HG02588 (cell line): ENCODE measurements around the gene RGP1.

Experiments
- ATAC-seq: cut with Tn5 transposase; IDR thresholded peaks from one replicate; pipeline ENCODE4 v1.9.1; 2021; ENCODE audit warnings: mild to moderate bottlenecking, moderate library complexity; ENCODE audit not compliant: unreplicated experiment

Gene RGP1

GRCh38 chr9:35740243-35740642, 8.8 kb upstream of the RGP1 start:
- ATAC-seq: no peak

DNA sequence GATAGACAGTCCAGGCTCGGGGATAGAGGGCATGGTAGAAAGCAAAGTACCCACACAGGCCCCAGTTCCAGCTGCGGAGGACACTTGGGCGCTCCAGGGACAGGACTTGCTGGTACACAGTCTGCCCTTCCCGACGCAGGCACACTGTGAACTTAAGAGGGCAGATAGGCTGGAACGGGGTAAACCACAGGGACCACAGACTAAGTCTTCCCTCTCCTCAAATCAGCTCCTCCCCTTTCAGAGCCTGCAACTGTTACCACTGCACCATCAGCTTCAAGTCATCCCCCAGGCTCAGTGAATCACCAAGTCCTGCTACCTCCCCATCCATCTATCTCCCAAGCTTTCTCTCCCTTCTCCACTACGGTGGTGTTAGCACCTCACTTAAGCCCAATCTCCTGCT, 7.3 kb upstream of the RGP1 start:
- no peak for ATAC-seq

GRCh38 chr9:35743452-35743851, 5.6 kb upstream of the RGP1 start:
- ATAC-seq: no peak

DNA sequence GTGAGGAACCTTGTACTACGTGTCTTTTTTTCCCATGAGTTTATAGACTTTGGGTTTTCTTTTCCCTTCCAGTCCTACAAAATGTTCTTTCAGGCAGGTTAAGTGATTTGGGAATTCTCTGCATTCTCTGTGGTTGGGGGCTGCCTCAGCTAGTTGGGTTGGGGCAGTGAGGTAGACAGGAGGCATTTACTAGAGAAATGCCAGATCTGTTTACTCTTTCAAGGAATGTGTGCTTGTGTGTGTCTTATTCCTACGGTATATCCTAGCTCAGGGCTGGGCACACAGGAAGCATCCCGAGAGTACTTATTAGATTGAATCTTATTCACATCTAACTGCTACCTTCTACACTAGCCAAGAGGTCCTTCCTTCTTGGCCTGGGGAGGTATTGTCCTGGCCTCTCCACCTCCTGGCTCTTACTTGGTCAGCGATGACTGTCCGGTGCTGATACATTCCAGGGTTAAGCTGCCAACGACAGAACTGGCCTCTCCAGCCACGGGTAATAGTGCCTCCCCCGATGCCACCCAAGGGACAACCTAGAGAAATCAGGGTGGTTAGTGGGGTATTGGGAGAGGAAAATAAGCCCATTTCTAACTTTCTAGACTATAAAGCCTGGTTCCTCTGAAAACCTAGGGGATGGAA, 5.1 kb upstream of the RGP1 start:
- ATAC-seq: no peak

DNA sequence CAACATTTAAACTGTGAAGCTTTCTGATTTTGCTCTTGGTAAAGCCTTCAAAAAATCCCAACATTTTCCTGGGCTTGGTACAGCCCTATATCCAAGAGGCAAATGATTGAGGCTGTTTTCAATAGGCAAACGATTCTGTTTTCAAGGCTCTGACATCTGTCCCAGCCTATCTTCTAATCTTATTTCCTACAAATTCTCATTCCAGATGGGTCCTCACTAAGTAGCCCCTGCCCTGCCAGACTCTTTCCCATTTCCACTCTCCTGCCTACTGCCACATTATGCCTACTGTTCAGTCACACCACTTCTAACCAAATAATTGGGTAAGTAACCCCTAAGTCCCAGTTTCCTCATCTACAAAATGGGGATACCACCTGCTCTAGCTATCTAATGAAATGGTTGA, 3.5 kb upstream of the RGP1 start:
- no peak for ATAC-seq

- no peak for ATAC-seq
These were observed 2.5 kb upstream of the RGP1 start for GRCh38 chr9:35746583-35746982.

DNA sequence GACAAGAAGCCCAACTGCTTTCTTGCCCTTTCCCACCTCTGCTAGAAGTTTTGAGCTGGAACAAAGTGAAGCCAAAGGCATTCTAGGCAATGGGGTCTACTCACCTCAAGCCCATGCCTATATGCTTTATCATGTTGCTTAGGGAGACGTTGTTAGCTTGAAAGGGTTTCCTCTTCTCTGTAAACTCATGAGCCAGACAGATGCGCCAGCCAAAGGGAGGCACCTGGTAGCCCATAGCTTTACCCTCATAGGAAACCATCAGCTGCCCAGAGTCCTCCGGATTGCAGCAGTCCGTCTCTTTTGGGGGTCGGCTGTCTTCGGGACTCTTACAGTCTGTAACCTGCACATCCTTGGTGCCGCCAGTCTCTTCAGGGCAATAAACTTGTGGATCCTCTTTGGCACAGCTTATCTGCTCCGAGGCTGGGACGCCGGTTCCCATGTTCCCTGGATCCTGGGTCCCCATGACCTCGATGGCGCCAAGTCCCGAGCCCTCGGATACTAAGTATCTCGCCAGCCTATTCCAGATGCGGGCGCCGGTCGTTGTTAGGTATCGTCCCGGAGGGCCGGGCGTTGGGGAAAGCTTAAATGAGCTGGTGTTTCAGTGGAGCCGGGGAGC, 737 bp upstream of the RGP1 start:
- no peak for ATAC-seq

DNA sequence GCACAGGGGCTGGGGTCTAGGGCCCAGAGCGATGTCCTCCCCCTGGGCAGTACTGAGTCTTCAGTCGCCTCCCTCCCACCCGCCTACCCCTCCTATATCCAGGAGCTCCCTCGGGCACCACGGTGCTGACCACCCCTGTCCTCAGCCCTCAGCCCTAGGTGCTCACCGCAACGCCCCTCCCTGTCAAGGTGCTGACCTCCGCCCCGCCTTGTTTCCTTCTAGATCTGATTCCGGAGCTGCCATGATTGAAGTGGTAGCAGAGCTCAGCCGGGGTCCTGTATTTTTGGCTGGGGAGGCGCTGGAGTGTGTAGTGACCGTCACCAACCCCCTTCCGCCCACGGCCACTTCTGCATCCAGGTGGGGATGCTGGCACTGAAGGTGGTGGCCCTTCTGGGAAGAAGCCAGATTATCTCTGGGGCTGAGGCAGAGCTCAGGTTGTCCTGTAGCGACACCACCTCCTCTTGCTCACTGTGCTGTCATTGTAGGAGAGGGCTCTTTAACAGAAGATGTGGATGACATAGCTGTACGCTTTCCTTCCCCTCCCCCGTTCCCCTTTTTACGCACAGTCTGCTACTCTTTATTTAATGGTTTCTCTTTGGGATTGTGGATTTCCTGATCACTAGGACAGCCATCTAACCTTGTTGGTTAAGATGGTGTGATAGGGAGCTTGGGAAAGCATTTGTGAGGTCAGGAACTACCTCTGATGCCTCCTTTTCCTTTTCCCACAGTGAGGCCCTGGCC, 598 bp downstream of the RGP1 start:
- ATAC-seq: peak; percentile 21

DNA sequence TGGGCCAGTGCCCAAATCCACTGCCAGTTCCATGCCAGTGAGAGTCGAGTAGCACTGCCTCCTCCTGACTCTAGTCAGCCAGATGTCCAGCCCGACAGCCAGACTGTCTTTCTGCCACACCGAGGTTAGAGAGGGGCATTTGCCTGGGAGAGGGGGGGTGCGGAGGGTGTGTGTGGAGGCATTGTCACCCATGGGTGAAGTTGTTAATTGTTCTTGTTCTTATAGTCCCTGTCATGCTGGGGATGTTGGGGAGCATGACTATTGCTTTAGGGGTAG, 1.1 kb downstream of the RGP1 start:
- no peak for ATAC-seq

DNA sequence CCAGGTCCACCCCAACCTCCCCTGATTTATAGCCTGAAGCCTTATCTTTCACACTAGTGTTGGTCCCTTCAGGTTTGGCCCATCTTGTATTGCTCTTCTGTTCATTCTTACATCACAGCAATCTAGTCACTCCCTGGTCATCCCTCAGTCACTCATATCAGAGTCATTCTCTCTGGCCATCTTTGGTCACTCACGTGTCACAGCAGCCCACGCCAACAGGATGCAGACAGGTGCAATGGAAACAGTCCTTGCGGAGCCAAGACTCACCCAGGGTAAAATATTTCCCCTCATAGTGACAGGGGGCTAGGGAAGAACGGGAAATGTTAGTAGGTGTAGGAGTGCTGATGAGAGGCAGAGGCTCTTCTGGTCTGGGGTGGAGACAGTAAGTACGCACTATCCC, 4.4 kb downstream of the RGP1 start:
- no peak for ATAC-seq

- ATAC-seq: no peak
These were observed 5.2 kb downstream of the RGP1 start, which contains the start of gene MSMP for GRCh38 chr9:35754264-35754663. MSMP (minus strand) TSS chr9:35754276; CDS start chr9:35754129, 147 bp downstream.

- ATAC-seq: no peak
These were observed 6.0 kb downstream of the RGP1 start for GRCh38 chr9:35755071-35755470.

- ATAC-seq: peak; percentile 61
These were observed 7.5 kb downstream of the RGP1 start for GRCh38 chr9:35756275-35757225.

GRCh38 chr9:35757226-35757891, 8.3 kb downstream of the RGP1 start:
- ATAC-seq: peak; percentile 45

- no peak for ATAC-seq
These were observed 8.8 kb downstream of the RGP1 start for GRCh38 chr9:35757892-35758275.

- no peak for ATAC-seq
These were observed 9.5 kb downstream of the RGP1 start for GRCh38 chr9:35758475-35759050.

DNA sequence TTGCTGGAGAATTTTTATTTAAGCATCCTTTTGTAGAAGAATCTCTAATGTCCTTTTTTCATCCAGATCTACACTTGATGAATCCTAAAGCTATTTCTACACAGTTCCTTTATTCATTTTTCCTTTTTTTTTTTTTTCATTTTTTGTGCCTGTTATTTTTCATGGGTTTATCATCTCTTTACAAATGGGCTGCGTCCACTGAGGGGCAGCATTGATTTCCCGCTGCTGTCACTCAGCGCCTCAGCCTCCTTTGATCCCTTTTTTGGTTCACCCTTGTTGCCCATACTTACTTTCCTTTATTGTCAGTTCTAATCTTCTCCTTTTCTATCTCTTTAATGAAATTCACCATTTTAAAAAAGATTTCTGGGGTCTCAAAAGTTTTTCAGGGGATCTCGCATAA, 10.7 kb downstream of the RGP1 start:
- ATAC-seq: no peak

GRCh38 chr9:35760651-35761050, 11.6 kb downstream of the RGP1 start:
- no peak for ATAC-seq

- no peak for ATAC-seq
These were observed 14.1 kb downstream of the RGP1 start for GRCh38 chr9:35763181-35763580.

- no peak for ATAC-seq
These were observed 14.7 kb downstream of the RGP1 start for GRCh38 chr9:35763803-35764202.
